NCI-H510A (cell line): ENCODE data around the gene HOXC13.
A peak's percentile ranks its signal among the peaks of the same experiment; 100 is the strongest.

Source experiments
- DNase-seq: peaks from one replicate; lab custom pipeline; 2025; lab: John Stamatoyannopoulos, UW

Gene HOXC13

GRCh38 chr12:53938326-53939140 lies at the start of gene HOXC13:
Gene HOXC13, plus strand, starts transcription at chr12:53938831. Its CDS starts 76 bp downstream, at chr12:53938907.
- DNase-seq = peak; percentile 94

GRCh38 chr12:53890081-53890480 lies 48.5 kb upstream of the HOXC13 start:
- no peak for DNase-seq

- DNase-seq = no peak
Measured at GRCh38 chr12:53892762-53893395, 45.8 kb upstream of the HOXC13 start.

GRCh38 chr12:53899230-53899629 lies 39.4 kb upstream of the HOXC13 start:
- no peak for DNase-seq

GRCh38 chr12:53907103-53907502 lies 31.5 kb upstream of the HOXC13 start:
- no peak for DNase-seq

GRCh38 chr12:53916788-53917655 lies 21.6 kb upstream of the HOXC13 start:
- DNase-seq = no peak

- no peak for DNase-seq
Measured at GRCh38 chr12:53924521-53925405, 13.9 kb upstream of the HOXC13 start.

- DNase-seq = no peak
Measured at GRCh38 chr12:53927220-53928029, 11.2 kb upstream of the HOXC13 start.

GRCh38 chr12:53928054-53928835 lies 10.4 kb upstream of the HOXC13 start:
- DNase-seq = no peak

GRCh38 chr12:53929527-53929926 lies 9.1 kb upstream of the HOXC13 start:
- DNase-seq = no peak

- DNase-seq = no peak
Measured at GRCh38 chr12:53930591-53931255, 7.9 kb upstream of the HOXC13 start.

- DNase-seq = no peak
Measured at GRCh38 chr12:53931844-53932581, 6.6 kb upstream of the HOXC13 start.

- no peak for DNase-seq
Measured at GRCh38 chr12:53932915-53933314, 5.7 kb upstream of the HOXC13 start.

- no peak for DNase-seq
Measured at GRCh38 chr12:53935383-53936341, 3.0 kb upstream of the HOXC13 start.

GRCh38 chr12:53937099-53937498 lies 1.5 kb upstream of the HOXC13 start:
- DNase-seq = no peak

- DNase-seq = no peak
Measured at GRCh38 chr12:53937596-53938325, 870 bp upstream of the HOXC13 start.
